ENCODE data around the gene MEX3D.
"Not testable (repeated sequence)": the region's sequence is repeated elsewhere in the genome, so short reads cannot be mapped to it uniquely, and the experiment has no call there.

The MEX3D gene

DNA sequence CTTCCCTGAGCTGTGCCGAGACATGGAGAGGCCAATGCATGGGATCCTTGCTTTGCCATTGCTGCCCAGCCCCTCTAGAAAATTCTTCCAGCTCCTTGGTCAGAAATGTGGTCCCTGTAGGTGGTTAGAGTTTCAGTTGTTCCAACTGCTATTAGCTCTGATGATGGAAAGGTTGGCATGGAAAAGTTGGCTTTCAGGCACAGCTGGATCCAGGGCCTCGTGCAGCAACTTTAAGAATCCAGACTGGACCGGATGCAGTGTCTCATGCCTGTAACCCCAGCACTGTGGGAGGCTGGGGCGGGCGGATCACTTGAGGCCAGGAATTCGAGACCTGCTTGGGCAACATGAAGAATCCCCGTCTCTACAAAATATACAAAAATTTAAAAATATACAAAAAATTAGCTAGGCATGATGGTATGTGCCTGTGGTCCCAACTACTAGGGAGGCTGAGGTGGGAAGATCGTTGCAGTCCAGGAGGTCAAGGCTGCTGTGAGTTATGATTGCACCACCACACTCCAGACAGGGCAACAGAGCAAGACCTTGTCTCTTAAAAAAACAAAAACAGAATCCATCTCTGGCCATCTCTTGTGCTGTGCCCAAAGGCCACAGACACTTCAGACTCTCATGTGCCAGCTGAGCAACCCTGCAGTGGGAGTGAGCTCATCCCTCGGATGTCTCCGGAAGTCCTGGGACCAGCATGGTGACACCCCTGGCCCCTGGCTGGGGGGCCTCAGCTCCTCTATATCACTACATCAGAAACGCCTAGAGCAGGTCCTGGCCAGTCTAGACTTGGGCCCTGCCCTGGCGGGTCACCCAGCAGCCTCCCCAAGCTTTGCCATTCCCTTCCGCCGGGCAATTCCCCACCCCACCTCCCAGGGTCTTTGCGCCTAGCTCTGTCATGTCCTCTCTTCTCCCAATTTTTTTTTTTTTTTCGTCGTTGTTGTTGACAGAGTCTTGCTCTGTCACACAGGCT lies 16.8 kb downstream of the MEX3D start:
- FAIRE-seq = no peak
- no peak for DNase-seq (ENCODE audit: insufficient read length, low spot score)

DNA sequence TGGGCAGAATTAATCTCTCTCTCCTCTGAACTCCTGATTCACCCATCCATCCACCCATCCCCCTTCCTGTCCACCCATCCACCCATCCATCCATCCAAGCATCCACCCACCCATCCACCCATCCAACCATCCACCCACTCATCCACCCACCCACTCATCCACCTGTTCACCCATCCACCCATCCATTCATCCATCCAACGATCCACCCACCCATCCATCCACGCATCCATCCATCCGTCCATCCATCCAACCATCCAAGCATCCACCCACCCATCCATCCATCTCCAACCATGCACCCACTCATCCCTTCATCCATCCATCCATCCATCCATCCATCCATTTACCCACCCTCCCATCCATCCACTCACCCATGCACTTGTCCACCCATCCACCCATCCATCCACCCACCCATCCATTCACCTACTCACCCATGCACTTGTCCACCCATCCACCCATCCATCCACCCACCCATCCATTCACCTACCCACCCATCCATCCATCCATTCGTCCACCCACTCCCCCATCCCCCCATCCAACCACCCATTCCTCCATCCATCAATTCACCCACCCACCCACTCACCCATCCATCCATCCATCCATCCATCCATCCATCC lies 18.7 kb downstream of the MEX3D start:
- DNase-seq (ENCODE audit: insufficient read length, low spot score) (no peak), FAIRE-seq (no peak)

DNA sequence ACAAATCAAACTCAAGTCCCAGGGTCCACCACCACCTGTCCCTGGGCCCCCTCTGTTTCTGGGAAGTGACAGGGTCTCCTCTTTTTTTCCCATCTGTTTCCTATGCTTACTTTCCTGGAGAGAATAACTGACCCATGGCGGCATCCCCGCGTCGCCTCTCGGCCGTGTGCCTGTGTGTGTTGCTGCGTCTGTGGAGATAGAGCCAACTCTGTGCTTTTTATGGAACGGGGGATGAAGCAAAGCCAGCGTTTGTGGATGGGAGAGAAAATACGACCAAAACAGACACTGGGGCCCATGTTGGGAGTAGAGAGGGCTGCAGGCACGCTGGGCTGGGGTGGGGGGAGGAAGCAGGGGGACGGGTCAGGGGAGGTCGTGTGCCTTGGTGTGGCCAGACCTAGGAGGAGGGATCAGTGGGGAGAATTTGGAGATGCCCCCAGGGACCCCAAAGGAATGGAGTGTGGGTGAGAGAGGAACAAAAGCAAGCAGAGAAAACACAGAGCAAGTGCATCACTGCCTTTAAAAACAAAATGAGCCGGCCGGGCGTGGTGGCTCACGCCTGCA lies 27.7 kb downstream of the MEX3D start:
- DNase-seq (ENCODE audit: insufficient read length, low spot score) (no peak), FAIRE-seq (no peak)

DNA sequence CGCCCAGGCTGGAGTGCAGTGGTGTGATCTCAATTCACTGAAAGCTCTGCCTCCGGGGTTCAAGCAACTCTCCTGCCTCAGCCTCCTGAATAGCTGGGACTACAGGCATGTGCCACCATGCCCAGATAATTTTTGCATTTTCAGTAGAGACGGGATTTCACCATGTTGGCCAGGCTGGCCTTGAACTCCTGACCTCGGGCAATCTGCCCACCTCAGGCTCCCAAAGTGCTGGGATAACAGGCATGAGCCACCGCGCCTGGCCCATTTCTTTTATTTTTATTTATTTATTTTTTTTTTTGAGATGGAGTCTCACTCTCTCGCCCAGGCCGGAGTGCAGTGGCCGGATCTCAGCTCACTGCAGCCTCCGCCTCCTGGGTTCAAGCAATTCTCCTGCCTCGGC lies 28.4 kb downstream of the MEX3D start:
- DNase-seq (ENCODE audit: insufficient read length, low spot score); FAIRE-seq: not testable (repeated sequence)

DNA sequence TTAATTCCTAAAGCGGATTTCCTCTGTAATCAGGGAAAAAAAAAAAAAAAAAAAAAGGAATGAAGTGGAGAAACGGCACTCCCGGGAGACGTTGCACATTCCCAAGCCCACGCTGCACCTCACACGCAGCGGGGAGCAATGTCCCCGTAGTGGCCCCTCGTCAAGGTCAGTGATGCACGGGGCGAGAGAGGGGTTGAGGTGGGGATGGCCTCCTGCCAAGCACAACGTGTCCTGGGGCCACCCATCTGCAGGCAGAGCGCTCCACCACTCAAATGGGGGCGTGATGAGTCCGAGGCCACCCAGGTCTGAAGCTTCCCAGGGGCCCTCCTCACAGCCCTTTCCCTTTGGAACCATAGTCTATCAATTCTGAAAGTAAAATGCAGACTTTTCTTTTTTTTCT lies 29.1 kb downstream of the MEX3D start:
- FAIRE-seq (no peak), DNase-seq (ENCODE audit: insufficient read length, low spot score) (no peak)

DNA sequence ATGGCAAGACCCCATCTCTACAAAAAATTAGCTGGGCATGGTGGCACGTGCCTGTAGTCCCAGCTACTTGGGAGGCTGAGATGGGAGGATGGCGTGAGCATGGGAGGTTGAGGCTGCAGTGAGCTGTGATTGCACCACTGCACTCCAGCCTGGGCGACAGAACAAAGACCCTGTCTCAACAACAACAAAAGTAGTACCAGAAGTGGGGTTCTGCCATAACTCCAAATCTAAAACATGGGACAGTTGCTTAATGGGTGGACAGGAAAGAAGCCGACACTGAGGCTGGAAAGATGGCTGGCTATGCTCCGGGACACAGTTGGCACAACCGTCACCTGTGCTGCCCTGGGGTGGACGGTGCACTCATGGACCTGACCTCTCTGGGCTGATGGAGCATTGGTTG lies 32.4 kb downstream of the MEX3D start:
- FAIRE-seq; DNase-seq (ENCODE audit: insufficient read length, low spot score): not testable (repeated sequence)

DNA sequence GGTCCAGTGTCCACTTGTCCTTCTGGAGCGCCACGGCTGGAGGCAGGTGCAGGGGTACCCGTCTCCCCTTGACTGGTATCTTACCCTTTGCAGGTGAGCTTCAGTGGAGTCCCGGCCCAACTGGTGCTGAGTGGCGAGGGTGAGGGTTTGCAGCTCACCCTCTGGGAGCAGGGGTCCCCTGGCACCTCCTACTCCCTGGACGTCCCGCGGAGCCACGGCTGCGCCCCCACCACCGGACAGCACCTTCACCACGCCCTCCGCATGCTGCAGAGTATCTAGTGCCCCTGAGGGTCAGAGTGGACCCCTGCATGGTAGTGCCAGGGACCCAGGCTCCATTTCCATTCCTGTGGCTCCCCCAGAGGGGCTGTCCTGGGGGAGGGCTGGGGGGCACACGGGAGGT lies 33.2 kb downstream of the MEX3D start:
- no peak for FAIRE-seq
- DNase-seq (ENCODE audit: insufficient read length, low spot score) = no peak

DNA sequence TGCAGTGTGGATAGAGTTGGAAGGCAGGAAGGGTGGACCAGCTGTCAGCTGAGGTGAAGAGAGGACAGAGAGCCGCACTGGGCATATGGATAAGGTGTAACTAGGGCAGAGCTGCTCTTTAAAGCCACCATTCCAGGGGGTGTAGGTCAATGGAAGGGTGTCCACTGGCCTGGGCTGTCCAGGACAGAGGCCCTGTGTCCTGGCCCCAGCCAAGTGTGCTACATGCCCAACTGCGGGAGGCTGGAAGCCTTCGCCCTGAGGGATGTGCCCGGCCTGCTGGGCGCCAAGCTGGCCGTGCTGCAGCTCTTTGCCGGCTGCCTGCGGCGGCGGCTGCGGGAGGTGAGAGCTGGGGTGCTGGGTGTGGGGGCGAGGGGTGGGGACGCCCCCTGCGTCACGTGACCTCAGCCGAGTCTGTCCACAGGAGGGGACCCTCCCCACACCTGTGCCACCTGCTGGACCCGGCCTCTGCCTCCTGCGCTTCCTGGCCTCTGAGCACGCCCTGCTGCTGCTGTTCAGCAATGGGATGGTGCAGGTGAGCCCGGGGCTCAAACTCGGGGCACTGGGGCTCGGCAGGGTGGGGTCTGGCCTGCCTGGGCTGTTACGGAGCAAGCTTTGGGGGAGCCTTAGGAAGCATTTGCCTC lies 34.5 kb downstream of the MEX3D start:
- DNase-seq (ENCODE audit: insufficient read length, low spot score) = no peak
- FAIRE-seq = no peak

DNA sequence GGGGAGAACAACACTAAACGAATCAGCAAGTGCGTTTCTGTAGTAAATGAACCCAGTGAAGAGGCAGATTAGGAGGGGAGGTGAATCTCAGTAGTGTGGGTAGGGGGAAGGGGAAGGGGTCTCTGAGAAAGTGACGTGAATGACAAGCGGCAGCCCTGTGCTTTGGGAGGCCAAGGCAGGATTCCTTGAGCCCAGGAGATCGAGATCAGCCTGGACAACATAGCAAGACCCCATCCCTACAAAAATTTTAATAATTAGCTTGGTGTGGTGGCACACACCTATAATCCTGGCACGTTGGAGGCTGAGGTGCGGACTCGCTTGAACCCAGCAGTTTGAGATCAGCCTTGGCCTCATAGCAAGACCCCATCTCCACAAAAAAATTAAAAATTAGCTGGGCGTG lies 36.1 kb downstream of the MEX3D start:
- DNase-seq (ENCODE audit: insufficient read length, low spot score) (no peak), FAIRE-seq (no peak)

DNA sequence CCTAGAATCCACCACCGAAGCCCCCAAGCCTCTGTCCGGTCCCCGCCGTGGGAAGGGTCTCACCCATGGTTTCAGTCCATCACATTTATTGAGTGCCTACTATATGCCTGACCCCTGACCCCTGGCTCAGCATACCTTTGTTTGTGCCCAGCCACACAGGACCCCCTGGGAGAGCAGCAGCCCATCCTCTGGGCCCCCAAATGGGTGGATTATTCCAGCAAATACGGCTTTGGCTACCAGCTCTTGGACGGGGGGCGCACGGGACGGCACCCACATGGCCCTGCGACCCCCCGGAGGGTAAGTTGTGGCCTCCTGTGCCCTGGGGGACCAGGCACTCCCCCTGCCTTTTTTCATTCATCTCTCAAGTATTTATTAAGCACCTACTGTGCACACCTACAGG lies 36.5 kb downstream of the MEX3D start:
- DNase-seq (ENCODE audit: insufficient read length, low spot score) (no peak), FAIRE-seq (no peak)

DNA sequence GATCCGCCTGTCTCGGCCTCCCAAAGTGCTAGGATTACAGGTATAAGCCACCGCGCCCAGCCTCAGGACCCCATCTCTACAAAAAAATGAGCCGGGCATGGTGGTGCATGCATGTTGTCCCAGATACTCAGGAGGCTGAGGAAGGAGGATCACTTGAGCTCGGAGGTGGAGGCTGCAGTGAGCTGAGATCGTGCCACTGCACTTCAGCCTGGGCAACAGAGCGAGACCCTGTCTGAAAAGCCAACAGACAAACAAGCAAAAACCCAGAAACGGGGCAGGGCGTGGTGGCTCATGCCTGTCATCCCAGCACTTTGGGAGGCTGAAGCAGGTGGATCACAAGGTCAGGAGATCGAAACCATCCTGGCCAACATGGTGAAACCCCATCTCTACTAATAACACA lies 37.3 kb downstream of the MEX3D start:
- not testable (repeated sequence) for DNase-seq (ENCODE audit: insufficient read length, low spot score); FAIRE-seq

DNA sequence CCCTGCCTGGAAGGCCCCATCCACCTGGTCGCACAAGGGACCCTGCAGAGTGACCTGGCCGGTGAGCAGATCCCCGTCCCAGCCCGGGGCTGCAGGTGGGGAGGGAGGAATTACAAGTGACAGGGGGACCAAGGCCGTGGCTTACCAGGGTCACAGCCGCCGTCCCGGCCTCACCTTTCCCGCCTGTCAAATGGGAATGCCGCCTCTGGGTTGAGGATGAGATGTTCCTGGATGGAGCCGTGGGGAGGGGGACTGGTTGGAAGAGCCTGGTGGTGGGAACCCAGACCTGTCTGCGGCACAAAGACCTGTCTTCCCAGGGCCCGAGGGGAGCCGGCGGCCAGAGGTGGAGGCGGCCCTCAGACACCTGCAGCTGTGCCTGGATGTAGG lies 38.7 kb downstream of the MEX3D start:
- no peak for FAIRE-seq
- no peak for DNase-seq (ENCODE audit: insufficient read length, low spot score)

DNA sequence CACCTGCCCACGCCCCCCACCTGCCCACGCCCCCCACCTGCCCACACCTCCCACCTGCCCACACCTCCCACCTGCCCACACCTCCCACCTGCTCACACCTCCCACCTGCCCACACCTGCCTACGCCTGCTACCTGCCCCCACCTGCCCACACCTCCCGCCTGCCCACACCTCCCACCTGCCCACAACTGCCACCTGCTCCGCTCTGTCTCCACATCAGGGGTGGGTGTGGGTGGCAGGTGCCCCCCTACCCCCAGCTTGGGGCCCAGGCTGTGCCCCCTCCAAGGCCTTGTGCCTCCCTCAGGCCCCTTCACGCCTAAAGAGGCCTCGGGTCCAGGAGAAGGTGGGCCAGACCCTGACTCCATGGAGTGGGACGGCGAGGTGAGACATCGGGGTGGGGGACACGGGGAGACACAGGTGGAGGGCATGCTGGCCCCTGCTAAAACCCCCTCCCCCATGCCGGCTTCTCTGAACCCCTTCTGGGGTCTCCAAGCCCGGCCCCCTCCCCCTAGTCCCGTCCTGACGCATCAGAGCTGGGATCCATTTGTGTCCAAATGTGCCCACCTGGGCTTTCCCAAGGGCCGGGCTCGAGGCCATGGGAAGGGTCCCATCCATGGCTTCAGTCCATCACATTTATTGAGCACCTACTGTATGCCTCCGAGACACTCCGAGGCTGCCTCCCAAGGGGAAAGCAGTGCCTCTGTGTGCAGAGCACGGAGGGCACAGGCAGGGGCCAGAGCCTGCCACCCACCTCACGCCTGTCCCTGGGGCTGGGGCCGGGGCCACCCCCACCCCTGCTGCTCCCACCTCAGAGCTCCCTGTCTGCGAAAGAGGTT lies 39.3 kb downstream of the MEX3D start:
- FAIRE-seq (no peak), DNase-seq (ENCODE audit: insufficient read length, low spot score) (no peak)

DNA sequence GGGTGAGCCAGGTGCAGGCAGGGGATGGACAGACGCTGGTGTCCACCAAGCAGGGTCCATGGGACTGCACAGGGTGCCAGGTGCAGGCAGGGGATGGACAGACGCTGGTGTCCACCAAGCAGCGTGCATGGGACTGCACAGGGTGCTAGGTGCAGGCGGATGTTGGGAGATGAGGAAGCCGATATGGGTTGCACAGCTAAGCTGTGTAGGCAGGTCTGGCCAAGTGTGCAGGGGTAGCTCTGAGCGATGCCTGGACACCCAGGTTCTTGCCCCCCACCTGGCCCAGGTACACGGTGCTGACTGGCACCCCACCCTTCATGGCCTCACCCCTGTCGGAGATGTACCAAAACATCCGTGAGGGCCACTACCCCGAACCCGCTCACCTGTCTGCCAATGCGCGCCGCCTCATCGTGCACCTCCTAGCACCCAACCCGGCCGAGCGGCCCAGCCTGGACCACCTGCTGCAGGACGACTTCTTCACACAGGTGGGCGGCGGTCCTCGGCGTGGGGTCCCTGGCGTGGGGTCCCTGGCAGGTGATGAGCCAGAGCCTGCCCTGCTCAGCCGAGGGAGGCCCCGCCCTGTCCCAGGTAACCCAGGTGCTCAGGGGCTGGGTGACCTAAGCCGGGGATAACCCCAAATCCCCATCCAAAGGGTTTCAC lies 40.3 kb downstream of the MEX3D start:
- FAIRE-seq = no peak
- DNase-seq (ENCODE audit: insufficient read length, low spot score) = no peak

DNA sequence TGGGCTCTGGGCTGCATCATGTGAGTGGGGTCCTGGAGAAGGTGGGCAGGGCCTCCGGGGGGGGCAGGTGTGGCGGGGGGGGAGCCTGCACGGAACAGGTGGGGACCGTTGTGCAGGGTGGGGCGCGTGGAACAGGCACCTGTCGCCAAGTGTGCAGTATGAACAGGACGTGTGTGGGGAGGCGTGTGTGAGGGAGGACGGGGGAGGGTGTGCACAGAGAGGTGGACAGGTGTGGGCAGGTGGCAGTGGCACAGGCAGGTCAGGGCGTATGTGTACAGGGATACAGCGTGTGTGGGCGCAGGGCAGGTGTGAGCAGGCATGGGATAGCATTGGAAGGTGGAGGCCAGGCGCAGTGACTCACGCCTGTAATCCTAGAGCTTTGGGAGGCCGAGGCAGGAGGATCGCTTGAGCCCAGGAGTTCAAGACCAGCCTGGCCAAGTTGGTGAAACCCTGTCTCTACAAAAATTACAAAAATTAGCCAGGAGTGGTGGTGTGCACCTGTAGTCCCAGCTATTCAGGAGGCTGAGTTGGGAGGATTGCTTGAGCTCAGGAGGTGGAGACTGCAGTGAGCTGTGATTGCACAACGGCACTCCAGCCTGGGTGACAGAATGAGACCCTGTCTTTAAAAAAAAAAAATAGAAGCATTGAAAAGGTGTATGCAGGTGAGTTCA lies 41.0 kb downstream of the MEX3D start:
- no peak for DNase-seq (ENCODE audit: insufficient read length, low spot score)
- FAIRE-seq = no peak

DNA sequence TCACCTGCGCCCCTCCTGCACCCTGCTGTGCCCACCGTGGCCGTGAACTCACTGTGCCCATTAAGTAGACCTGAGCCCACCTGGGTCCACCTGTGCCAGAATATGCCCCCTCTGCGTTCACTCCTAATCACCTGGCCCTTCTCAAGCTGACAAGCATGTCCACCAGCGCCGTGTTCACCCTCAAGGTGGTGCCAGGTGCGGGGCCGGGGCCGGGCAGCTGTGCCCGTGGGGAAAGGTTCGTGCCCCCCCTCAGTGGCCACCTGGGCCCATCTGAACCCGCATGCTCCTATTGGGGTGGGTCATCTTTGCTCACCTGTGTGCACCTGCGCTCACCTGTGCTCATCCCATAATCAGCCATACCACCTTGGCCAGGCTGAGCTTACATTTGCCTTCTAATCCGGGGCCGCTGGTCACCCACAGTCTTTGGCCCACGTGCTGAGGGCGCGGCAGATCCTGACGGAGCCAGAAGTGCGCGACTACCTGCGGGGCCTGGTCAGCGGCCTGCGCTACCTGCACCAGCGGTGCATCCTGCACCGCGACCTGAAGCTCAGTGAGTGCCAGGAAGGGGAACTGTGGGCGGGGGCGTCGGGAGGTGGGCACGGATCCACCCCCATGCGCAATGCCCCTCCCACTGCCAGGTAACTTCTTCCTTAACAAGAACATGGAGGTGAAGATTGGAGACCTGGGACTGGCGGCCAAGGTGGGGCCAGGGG lies 41.9 kb downstream of the MEX3D start:
- FAIRE-seq (no peak), DNase-seq (ENCODE audit: insufficient read length, low spot score) (no peak)

DNA sequence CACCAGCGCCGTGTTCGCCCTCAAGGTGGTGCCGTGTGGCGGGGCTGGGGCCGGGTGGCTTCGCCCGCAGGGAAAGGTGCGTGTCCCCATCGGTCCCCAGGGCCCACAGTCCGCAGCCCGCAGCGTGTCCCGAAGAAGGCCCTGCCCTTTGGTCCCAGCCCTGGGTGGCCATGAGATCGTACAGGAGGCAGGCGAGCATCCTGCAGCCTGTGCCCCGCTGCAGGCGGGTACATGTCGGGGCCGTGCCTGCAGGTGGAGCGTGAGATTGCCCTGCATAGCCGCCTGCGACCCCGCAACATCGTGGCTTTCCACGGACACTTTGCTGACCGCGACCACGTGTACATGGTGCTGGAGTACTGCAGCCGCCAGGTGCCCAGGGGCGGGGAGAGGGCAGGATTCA lies 42.8 kb downstream of the MEX3D start:
- DNase-seq (ENCODE audit: insufficient read length, low spot score) = no peak
- no peak for FAIRE-seq

DNA sequence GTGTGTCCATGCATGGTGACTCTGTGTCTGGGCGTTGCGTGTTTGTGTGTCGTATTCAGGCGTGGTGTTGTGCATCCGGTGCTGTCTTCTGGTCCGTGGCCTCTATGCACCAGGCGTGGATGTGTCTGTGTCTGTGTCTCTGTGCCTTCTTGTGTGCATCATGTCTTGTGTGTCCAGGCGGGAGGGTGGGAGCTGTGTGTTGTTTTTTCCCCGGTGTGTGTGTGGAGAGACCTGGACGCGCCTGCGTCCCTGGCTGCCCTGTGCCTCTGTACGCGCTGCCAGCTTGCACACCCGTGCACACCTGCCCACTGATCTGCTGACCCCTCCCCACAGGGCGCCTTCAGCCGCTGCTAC lies 43.2 kb downstream of the MEX3D start:
- DNase-seq (ENCODE audit: insufficient read length, low spot score) (no peak), FAIRE-seq (no peak)
